H1 (cell line): ENCODE results near the gene MRPL4. TPM values are rescaled to one million over a fixed set of nuclear protein-coding genes. Genes with fewer than 3 reads are reported as not detected.
A peak's percentile ranks its signal among the peaks of the same experiment; 100 is the strongest.

Source experiments
- CTCF ChIA-PET: fragments of 300-600 bp; sonication (Branson Sonifier 250); formaldehyde crosslinking; loops from one replicate; lab custom pipeline; 2021; ENCODE audit not compliant: partially characterized antibody; lab: Charles Lee
- POLR2A ChIA-PET: fragments of 300-600 bp; sonication (Branson Sonifier 250); formaldehyde crosslinking; loops from one replicate; lab custom pipeline; 2021; ENCODE audit warnings: inconsistent platforms; ENCODE audit not compliant: partially characterized antibody; lab: Charles Lee
- DNase-seq, 2 experiments: peaks; one replicate each; pipeline versions ENCODE4 v3.0.0 to v3.0.0-alpha.2; 2010 to 2022; ENCODE audit warnings: low spot score in 2 of 2, low read depth in 1 of 2, mixed read lengths in 1 of 2
- FAIRE-seq: peaks from 2 replicates; lab custom pipeline; 2011; peaks lifted over from hg19 to GRCh38; lab: Jason Lieb, UNC
- H2AFZ ChIP-seq: 2 replicates; pipeline ENCODE4 v1.8.1; 2012; ENCODE audit warnings: low read length, inconsistent platforms
- H2AK5ac ChIP-seq: 2 replicates; pipeline ENCODE4 v1.6.1; 2013; ENCODE audit warnings: low read depth, low read length
- H2BK120ac ChIP-seq: replicated peaks from 2 replicates; pipeline ENCODE3; 2013; ENCODE audit warnings: low read depth, low read length, inconsistent platforms
- H2BK12ac ChIP-seq: 2 replicates; pipeline ENCODE4 v1.6.1; 2013; ENCODE audit warnings: low read depth, low read length
- H2BK15ac ChIP-seq: 2 replicates; pipeline ENCODE4 v1.6.1; 2013; ENCODE audit warnings: low read length
- H2BK20ac ChIP-seq: 2 replicates; pipeline ENCODE4 v1.6.1; 2013; ENCODE audit warnings: low read length
- H2BK5ac ChIP-seq: 2 replicates; pipeline ENCODE4 v1.6.1; 2013; ENCODE audit warnings: low read depth, low read length
- H3K14ac ChIP-seq: 2 replicates; pipeline ENCODE4 v1.6.1; 2013; ENCODE audit warnings: inconsistent platforms; ENCODE audit not compliant: insufficient read length
- H3K18ac ChIP-seq: 2 replicates; pipeline ENCODE4 v1.6.1; 2013; ENCODE audit warnings: low read length; ENCODE audit errors: extremely low read depth
- H3K23ac ChIP-seq: 2 replicates; pipeline ENCODE4 v1.6.1; 2013; ENCODE audit warnings: inconsistent platforms; ENCODE audit not compliant: insufficient read length
- H3K23me2 ChIP-seq: 2 replicates; pipeline ENCODE4 v1.6.1; 2013; ENCODE audit warnings: low read depth, low read length
- H3K27ac ChIP-seq: 2 replicates; pipeline ENCODE4 v1.6.1; 2011; ENCODE audit warnings: low read depth, low read length, inconsistent platforms
- H3K27me3 ChIP-seq, 4 experiments: replicated peaks in 1 of 4; 1 replicate in 1 of 4; 2 replicates in 3 of 4; pipeline versions ENCODE4 v1.6.1 to v1.8.1; 2011 to 2013; ENCODE audit warnings: low read length in 3 of 4, mild to moderate bottlenecking in 3 of 4, inconsistent platforms in 2 of 4, mixed read lengths in 2 of 4, moderate library complexity in 1 of 4; ENCODE audit not compliant: control insufficient read depth in 3 of 4, insufficient read depth in 3 of 4; ENCODE audit errors: extremely low read depth in 1 of 4
- H3K36me3 ChIP-seq, 4 experiments: 2 replicates each; pipeline versions ENCODE4 v1.6.1 to v1.8.1; 2011 to 2013; ENCODE audit warnings: mild to moderate bottlenecking in 4 of 4, low read length in 3 of 4, moderate library complexity in 2 of 4, control low read depth in 1 of 4, inconsistent platforms in 1 of 4; ENCODE audit not compliant: insufficient read depth in 4 of 4, control insufficient read depth in 2 of 4
- H3K4ac ChIP-seq: replicated peaks from 2 replicates; pipeline ENCODE3; 2013; ENCODE audit warnings: low read length, low read depth, mixed read lengths, inconsistent platforms; ENCODE audit not compliant: insufficient read length
- H3K4me1 ChIP-seq, 4 experiments: replicated peaks in 1 of 4; 1 replicate in 1 of 4; 2 replicates in 3 of 4; pipeline versions ENCODE4 v1.6.1 to v1.8.1; 2011 to 2013; ENCODE audit warnings: low read length in 3 of 4, inconsistent platforms in 2 of 4, mixed read lengths in 1 of 4; ENCODE audit not compliant: insufficient read depth in 4 of 4, control insufficient read depth in 3 of 4
- H3K4me2 ChIP-seq, 2 experiments: 2 replicates each; pipeline versions ENCODE4 v1.6.1 to v1.8.1; 2011 to 2013; ENCODE audit warnings: low read depth in 2 of 2, low read length in 2 of 2, control low read depth in 1 of 2, inconsistent platforms in 1 of 2, mild to moderate bottlenecking in 1 of 2; ENCODE audit not compliant: insufficient read depth in 1 of 2
- H3K4me3 ChIP-seq, 4 experiments: fragments of 200-600, 300-600 bp in 1 of 4; sonication (generic), shearing (Covaris generic), sonication (Bioruptor Twin) in 1 of 4; 2 replicates each; pipeline versions ENCODE4 v1.5.1 to v1.8.1; 2011 to 2016; ENCODE audit warnings: low read length in 4 of 4, low read depth in 3 of 4, control low read depth in 2 of 4, inconsistent platforms in 2 of 4, mild to moderate bottlenecking in 2 of 4, mixed read lengths in 1 of 4, moderate library complexity in 1 of 4; ENCODE audit not compliant: insufficient read depth in 2 of 4; ENCODE audit errors: extremely low read depth in 1 of 4
- H3K56ac ChIP-seq: replicated peaks from 2 replicates; pipeline ENCODE3; 2013; ENCODE audit warnings: low read depth, mild to moderate bottlenecking, mixed read lengths, low read length, inconsistent platforms; ENCODE audit not compliant: insufficient read length
- H3K79me1 ChIP-seq: 2 replicates; pipeline ENCODE4 v1.6.1; 2013; ENCODE audit warnings: low read depth, low read length, control low read depth
- H3K79me2 ChIP-seq, 2 experiments: 2 replicates each; pipeline versions ENCODE4 v1.6.1 to v1.8.1; 2012 to 2013; ENCODE audit warnings: low read length in 2 of 2, mild to moderate bottlenecking in 2 of 2, inconsistent platforms in 1 of 2; ENCODE audit not compliant: insufficient read depth in 2 of 2, control insufficient read depth in 1 of 2
- H3K9ac ChIP-seq, 4 experiments: replicated peaks in 1 of 4; 1 replicate in 1 of 4; 2 replicates in 3 of 4; pipeline versions ENCODE4 v1.6.1 to v1.8.1; 2011 to 2013; ENCODE audit warnings: low read depth in 3 of 4, low read length in 3 of 4, control low read depth in 2 of 4, mild to moderate bottlenecking in 2 of 4, moderate library complexity in 2 of 4, inconsistent platforms in 1 of 4; ENCODE audit errors: extremely low read depth in 1 of 4
- H3K9me3 ChIP-seq, 2 experiments: 2 replicates each; pipeline versions ENCODE4 v1.6.1 to v1.8.1; 2012 to 2013; ENCODE audit warnings: mild to moderate bottlenecking in 2 of 2, moderate library complexity in 2 of 2, control low read depth in 1 of 2, inconsistent platforms in 1 of 2, low read depth in 1 of 2, low read length in 1 of 2, mixed read lengths in 1 of 2; ENCODE audit not compliant: insufficient read depth in 2 of 2
- H4K20me1 ChIP-seq, 2 experiments: replicated peaks in 1 of 2; 2 replicates each; pipeline versions ENCODE3 to v1.8.1; 2011 to 2013; ENCODE audit warnings: inconsistent platforms in 2 of 2, low read length in 2 of 2, mild to moderate bottlenecking in 1 of 2; ENCODE audit not compliant: insufficient read depth in 2 of 2, control insufficient read depth in 1 of 2
- H4K5ac ChIP-seq: 2 replicates; pipeline ENCODE4 v1.6.1; 2013; ENCODE audit warnings: low read length, low read depth, mixed read lengths, inconsistent platforms; ENCODE audit not compliant: insufficient read length
- H4K8ac ChIP-seq: 2 replicates; pipeline ENCODE4 v1.8.0; 2013; ENCODE audit warnings: mild to moderate bottlenecking, moderate library complexity, low read length, inconsistent platforms; ENCODE audit not compliant: insufficient read depth; ENCODE audit errors: extremely low read depth
- H4K91ac ChIP-seq: replicated peaks from 2 replicates; pipeline ENCODE3; 2013; ENCODE audit warnings: low read length, mixed read lengths, inconsistent platforms; ENCODE audit not compliant: insufficient read length
- CTBP2 ChIP-seq: IDR thresholded peaks from 2 replicates; pipeline ENCODE4 v1.7.0; 2011; ENCODE audit warnings: borderline replicate concordance, mild to moderate bottlenecking, moderate library complexity, mixed read lengths, low read length; ENCODE audit not compliant: insufficient read depth, insufficient read length
- EZH2 ChIP-seq: fragments of 200-600 bp; sonication (generic); IDR thresholded peaks from 2 replicates; pipeline ENCODE4 v1.7.1; 2012; ENCODE audit warnings: low read depth, mild to moderate bottlenecking, moderate library complexity, low read length, inconsistent platforms; ENCODE audit not compliant: severe bottlenecking
- HDAC6 ChIP-seq: IDR thresholded peaks from one replicate; pipeline ENCODE4 v1.7.1; 2012; ENCODE audit warnings: low read depth, mild to moderate bottlenecking, inconsistent platforms, low read length, moderate library complexity
- KDM4A ChIP-seq: IDR thresholded peaks from one replicate; pipeline ENCODE4 v1.7.1; 2012; ENCODE audit warnings: low read depth, mild to moderate bottlenecking, moderate library complexity, low read length, inconsistent platforms; ENCODE audit not compliant: severe bottlenecking
- NRF1 ChIP-seq: IDR thresholded peaks from 2 replicates; pipeline ENCODE4 v1.6.1; 2011; ENCODE audit warnings: mild to moderate bottlenecking, low read depth, low read length, improper control_type of control experiment
- POLR2AphosphoS5 ChIP-seq: IDR thresholded peaks from 2 replicates; pipeline ENCODE4 v1.6.1; 2011; ENCODE audit warnings: low read depth, low read length
- SAP30 ChIP-seq: fragments of 300-600 bp; sonication (generic); IDR thresholded peaks from 2 replicates; pipeline ENCODE4 v1.7.1; 2012; ENCODE audit warnings: low read length, moderate library complexity, mild to moderate bottlenecking, inconsistent platforms; ENCODE audit not compliant: insufficient read depth, insufficient replicate concordance
- SP4 ChIP-seq: IDR thresholded peaks from 2 replicates; pipeline ENCODE4 v1.6.1; 2012; ENCODE audit warnings: low read length, inconsistent platforms
- SUZ12 ChIP-seq: fragments of 200-600 bp; sonication (generic); IDR thresholded peaks from 2 replicates; pipeline ENCODE4 v1.6.1; 2012; ENCODE audit warnings: mild to moderate bottlenecking, inconsistent platforms, low read length, moderate library complexity, mixed read lengths
- WGBS, 2 experiments: shearing (Covaris generic) in 1 of 2; methylation state at CpG; one replicate each; pipeline versions ENCODE4 v1.1.6 to v1.1.7; 2013 to 2015; ENCODE audit warnings: low lambda C conversion rate in 2 of 2, mixed read lengths in 2 of 2, inconsistent platforms in 1 of 2, low coverage in 1 of 2, missing lambda C conversion rate in 1 of 2; ENCODE audit not compliant: insufficient replicate concordance in 2 of 2, insufficient coverage in 1 of 2, insufficient read length in 1 of 2; ENCODE audit errors: extremely low coverage in 1 of 2, missing lambda C conversion rate in 1 of 2; 5-methylcytosine and 5-hydroxymethylcytosine counted together
- polyA plus RNA-seq, 7 experiments: library from polyadenylated mRNA; depleted of rRNA in 3 of 7; stranded (reverse) in 5 of 7; unstranded in 2 of 7; fragments of >200 nt in 5 of 7; fragments of 200-250 nt in 2 of 7; gene quantifications; 1 replicate in 5 of 7; 2 replicates in 1 of 7; 4 replicates in 1 of 7; pipeline versions ENCODE4 v1.2.1 to v1.2.3, GENCODE V29; 2011 to 2013; ENCODE audit warnings: missing spikeins in 2 of 7, mixed read lengths in 2 of 7
- total RNA-seq: library from RNA; stranded (reverse); fragmentation: NEBNext Ultra II Directional; extraction: Animal tissue kit (Norgen Biotek cat#: 25700); gene quantifications from 2 replicates; pipeline ENCODE4 v1.2.1, GENCODE V29; 2021
- TF ChIP-seq, protein P1 (sequence below): IDR thresholded peaks from 2 replicates; pipeline ENCODE4 v1.6.1; 2012; ENCODE audit warnings: low read length, inconsistent platforms

MRPL4 gene
- total and polyA plus RNA-seq, 2 of the 8 experiments (the other 6 are each of a cell fraction or from before 2014, with no cell fraction given) = 82.3 to 187 TPM

DNA sequence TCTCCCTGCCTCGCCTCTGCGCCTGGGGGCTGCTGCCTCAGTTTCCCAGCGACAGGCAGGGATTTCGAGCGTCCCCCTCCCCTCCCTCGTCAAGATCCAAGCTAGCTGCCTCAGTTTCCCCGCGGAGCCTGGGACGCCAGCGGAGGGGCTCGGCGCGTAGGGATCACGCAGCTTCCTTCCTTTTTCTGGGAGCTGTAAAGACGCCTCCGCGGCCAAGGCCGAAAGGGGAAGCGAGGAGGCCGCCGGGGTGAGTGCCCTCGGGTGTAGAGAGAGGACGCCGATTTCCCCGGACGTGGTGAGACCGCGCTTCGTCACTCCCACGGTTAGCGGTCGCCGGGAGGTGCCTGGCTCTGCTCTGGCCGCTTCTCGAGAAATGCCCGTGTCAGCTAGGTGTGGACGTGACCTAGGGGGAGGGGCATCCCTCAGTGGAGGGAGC is 18.2 kb downstream of the MRPL4 start:
- no peak for FAIRE-seq
- ChIA-PET POLR2A (interaction anchor here (0.8 to 3.3 kb wide), 14 partner anchors 10 to 153 kb away, joined by 3 to 28 read pairs (median 9); partner anchors contain the start of genes DNMT1, ICAM4, ICAM5 and RAVER1), CTCF (interaction anchor here (0.8 to 9.4 kb wide), 23 partner anchors 11 to 145 kb away, joined by 3 to 122 read pairs (median 4); partner anchors contain the start of genes ICAM4 and ICAM5)
- H3K9me3 ChIP-seq = no peaks in the 10 kb centered on the region
- no peak overlapping the region for H4K5ac ChIP-seq
- no peak overlapping the region for H2AK5ac ChIP-seq
- H3K79me1 ChIP-seq = no peaks in the 10 kb centered on the region
- no peak overlapping the region for H2BK120ac ChIP-seq
- H4K91ac ChIP-seq = peak overlapping the region; percentile 88
- DNase-seq = peak in 1 of 2 experiments; percentile 57
- no peak overlapping the region; a peak in 1 of 7 replicates for H3K9ac ChIP-seq
- no peaks in the 10 kb centered on the region for H3K36me3 ChIP-seq
- H3K56ac ChIP-seq = no peak overlapping the region
- WGBS, 2 experiments = 19% methylated on average over 35 of the region's 37 CpGs; no CpG with 5 or more reads in 1 of the 2 experiments
- no peaks in the 10 kb centered on the region for H3K79me2 ChIP-seq
- no peak overlapping the region for H3K14ac ChIP-seq
- H3K23ac ChIP-seq = no peak overlapping the region
- 0 out of 2 replicates have a peak overlapping the region, but pooled peaks have one; percentile 9 for H2BK5ac ChIP-seq
- H4K20me1 ChIP-seq = no peaks in the 10 kb centered on the region
- peak overlapping the region; percentile 43; the same call in 1 of the 2 replicates for H2BK12ac ChIP-seq
- H4K8ac ChIP-seq = peak overlapping the region; percentile 80; the same call in 1 of the 2 replicates
- H3K4ac ChIP-seq = peak overlapping the region; percentile 33
- H3K23me2 ChIP-seq = peaks cover 11% of the 10 kb centered on the region; the same call in 1 of the 2 replicates
- peak overlapping the region; percentile 32; the same call in 1 of the 2 replicates for H3K18ac ChIP-seq
- peak overlapping the region; percentile 30 to 59 (median 38) for H3K4me3 ChIP-seq
- peak overlapping the region; percentile 70 to 75 for H3K4me2 ChIP-seq
- no peak overlapping the region for H3K27ac ChIP-seq
- 0 out of 2 replicates have a peak overlapping the region, but pooled peaks have one; percentile 8 for H2BK15ac ChIP-seq
- peaks cover 9 to 25% (median 23%) of the 10 kb centered on the region in 4 experiments for H3K27me3 ChIP-seq
- H3K4me1 ChIP-seq = peaks cover 0 to 8% (median 5%) of the 10 kb centered on the region in 4 experiments; a peak in 5 of 7 replicates
- H2BK20ac ChIP-seq = no peak overlapping the region
- no peak overlapping the region for H2AFZ ChIP-seq
- TF ChIP-seq POLR2AphosphoS5 (no peak), CTBP2 (no peak), NRF1 (no peak), SAP30 (no peak), SP4 (no peak), HDAC6 (no peak), KDM4A (peak; percentile 17), EZH2 (peak; percentile 40), SUZ12 (peak; percentile 36; the same call in 1 of the 2 replicates)
- TF ChIP-seq, protein P1, sequence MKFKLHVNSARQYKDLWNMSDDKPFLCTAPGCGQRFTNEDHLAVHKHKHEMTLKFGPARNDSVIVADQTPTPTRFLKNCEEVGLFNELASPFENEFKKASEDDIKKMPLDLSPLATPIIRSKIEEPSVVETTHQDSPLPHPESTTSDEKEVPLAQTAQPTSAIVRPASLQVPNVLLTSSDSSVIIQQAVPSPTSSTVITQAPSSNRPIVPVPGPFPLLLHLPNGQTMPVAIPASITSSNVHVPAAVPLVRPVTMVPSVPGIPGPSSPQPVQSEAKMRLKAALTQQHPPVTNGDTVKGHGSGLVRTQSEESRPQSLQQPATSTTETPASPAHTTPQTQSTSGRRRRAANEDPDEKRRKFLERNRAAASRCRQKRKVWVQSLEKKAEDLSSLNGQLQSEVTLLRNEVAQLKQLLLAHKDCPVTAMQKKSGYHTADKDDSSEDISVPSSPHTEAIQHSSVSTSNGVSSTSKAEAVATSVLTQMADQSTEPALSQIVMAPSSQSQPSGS = no peak
